GM18498 (cell line): Measurements from ENCODE around the gene FRMD3.

Source experiments
- ATAC-seq: cut with Tn5 transposase; IDR thresholded peaks from one replicate; pipeline ENCODE4 v1.9.1; 2021; ENCODE audit warnings: mild to moderate bottlenecking, moderate library complexity; ENCODE audit not compliant: unreplicated experiment

The FRMD3 gene

GRCh38 chr9:83196946-83197345 is 341.3 kb downstream of the FRMD3 start:
- ATAC-seq: no peak
